Stomach (tissue), 4 donors: Measurements from ENCODE around the gene SGTA.

Experiments used
- CTCF ChIP-seq, 7 experiments: fragments of 450-650 bp in 4 of 7; fragments of 200-600 bp in 3 of 7; sonication (generic) in 3 of 7; IDR thresholded peaks; one replicate each; pipeline ENCODE4 v1.5.1; 2016 to 2019; ENCODE audit warnings: antibody characterized with exemption in 7 of 7, control low read depth in 2 of 7, mild to moderate bottlenecking in 1 of 7
- POLR2AphosphoS5 ChIP-seq, 3 donors: sonication (generic); formaldehyde crosslinking; IDR thresholded peaks; one replicate each; pipeline ENCODE4 v1.6.1; 2016; ENCODE audit warnings: antibody characterized with exemption in 3 of 3

- TF ChIP-seq CTCF (IDR thresholded peaks at IDR 0.05) (no peak), POLR2AphosphoS5 (IDR thresholded peaks at IDR 0.05) (no peak)
These were observed 39.0 kb downstream of the SGTA start for GRCh38 chr19:2744113-2744512.
